ENCODE results near the gene ATP2C2.

GRCh38 chr16:84497418-84498222 is 129.3 kb downstream of the ATP2C2 start:
- no peak for TF ChIP-seq TAF1 (IDR thresholded peaks at IDR 0.05; ENCODE audit: low read depth, low read length)
- no peak for TF ChIP-seq POLR2AphosphoS5 (IDR thresholded peaks at IDR 0.05; ENCODE audit: low read depth, low read length)
- no peak for TF ChIP-seq POLR2A (IDR thresholded peaks at IDR 0.05; ENCODE audit: low read depth, low read length)
